ENCODE data around the gene FUBP1. TPM values are rescaled to one million over a fixed set of nuclear protein-coding genes. Genes with fewer than 3 reads are reported as not detected.

The FUBP1 gene
- total and polyA plus RNA-seq, 2 of the 13 experiments (the other 11 are each of a cell fraction or from before 2014, with no cell fraction given) = 98.1 to 166 TPM

DNA sequence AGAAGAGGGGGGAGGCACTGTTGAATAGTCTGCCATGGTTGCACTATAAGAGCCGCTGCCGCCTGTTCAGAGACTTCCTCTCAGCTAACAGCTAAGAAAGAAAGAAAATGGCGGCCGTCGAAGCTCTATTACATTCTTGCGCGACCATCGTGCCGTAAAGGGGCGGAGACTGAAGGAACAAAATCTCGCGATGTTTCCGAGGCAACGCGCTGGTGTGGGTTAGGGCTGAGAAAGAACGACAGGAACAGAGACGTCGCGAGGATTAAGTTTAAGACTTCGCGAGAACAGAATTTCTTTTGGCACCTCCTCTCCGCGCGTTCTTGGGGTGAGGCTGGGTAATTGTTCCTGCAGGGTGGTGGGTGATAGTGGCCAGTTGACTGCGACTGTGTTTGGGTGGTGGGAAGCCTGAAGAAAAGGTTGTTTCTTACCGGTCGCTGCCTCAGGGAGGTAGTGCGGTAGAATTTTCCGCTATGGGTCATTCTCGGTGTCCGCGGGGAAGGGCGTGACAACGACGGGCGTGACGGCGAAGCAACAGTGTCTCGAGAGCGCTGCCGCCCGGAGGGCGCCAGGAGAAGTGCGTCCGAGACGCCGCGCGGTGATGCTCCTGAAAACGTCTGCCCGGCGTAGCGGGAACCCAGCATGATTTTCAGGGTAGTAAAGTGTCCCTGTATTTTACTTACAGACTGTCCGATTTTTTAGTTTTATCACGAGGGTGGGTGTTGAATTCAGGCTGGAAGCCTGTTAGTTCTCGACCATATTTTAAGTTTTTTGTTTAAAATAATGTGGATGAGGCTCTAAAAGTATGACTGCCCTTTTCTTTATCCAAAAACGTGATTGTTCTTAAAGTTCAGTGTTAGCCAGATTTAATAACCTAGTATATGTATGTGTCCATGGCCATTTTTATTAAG is at the start of gene FUBP1 (continued):
- no peak for TF ChIP-seq ZNF782 (CRISPR knock-in tag; IDR thresholded peaks at IDR 0.05; ENCODE audit: borderline replicate concordance)
- TF ChIP-seq HNRNPH1 (optimal IDR thresholded peaks at IDR 0.05; ENCODE audit: low read depth, low read length) = peak; percentile 80
- TF ChIP-seq, protein P1, sequence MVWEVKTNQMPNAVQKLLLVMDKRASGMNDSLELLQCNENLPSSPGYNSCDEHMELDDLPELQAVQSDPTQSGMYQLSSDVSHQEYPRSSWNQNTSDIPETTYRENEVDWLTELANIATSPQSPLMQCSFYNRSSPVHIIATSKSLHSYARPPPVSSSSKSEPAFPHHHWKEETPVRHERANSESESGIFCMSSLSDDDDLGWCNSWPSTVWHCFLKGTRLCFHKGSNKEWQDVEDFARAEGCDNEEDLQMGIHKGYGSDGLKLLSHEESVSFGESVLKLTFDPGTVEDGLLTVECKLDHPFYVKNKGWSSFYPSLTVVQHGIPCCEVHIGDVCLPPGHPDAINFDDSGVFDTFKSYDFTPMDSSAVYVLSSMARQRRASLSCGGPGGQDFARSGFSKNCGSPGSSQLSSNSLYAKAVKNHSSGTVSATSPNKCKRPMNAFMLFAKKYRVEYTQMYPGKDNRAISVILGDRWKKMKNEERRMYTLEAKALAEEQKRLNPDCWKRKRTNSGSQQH (CRISPR knock-in tag; IDR thresholded peaks at IDR 0.05; ENCODE audit: low read depth) = 0 out of 2 replicates have a peak, but pooled peaks have one; percentile 72
- TF ChIP-seq, protein P2, sequence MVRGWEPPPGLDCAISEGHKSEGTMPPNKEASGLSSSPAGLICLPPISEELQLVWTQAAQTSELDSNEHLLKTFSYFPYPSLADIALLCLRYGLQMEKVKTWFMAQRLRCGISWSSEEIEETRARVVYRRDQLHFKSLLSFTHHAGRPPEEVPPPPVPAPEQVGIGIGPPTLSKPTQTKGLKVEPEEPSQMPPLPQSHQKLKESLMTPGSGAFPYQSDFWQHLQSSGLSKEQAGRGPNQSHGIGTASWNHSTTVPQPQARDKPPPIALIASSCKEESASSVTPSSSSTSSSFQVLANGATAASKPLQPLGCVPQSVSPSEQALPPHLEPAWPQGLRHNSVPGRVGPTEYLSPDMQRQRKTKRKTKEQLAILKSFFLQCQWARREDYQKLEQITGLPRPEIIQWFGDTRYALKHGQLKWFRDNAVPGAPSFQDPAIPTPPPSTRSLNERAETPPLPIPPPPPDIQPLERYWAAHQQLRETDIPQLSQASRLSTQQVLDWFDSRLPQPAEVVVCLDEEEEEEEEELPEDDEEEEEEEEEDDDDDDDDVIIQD (CRISPR knock-in tag; IDR thresholded peaks at IDR 0.05; ENCODE audit: low read depth) = peak; percentile 96; the same call in 1 of the 2 replicates
- TF ChIP-seq TGIF2 (CRISPR knock-in tag; IDR thresholded peaks at IDR 0.05) = no peak; the same call in 1 of the 2 replicates
- TF ChIP-seq SATB2 (CRISPR knock-in tag; IDR thresholded peaks at IDR 0.05) = no peak
- no peak for TF ChIP-seq IKZF4 (CRISPR knock-in tag; IDR thresholded peaks at IDR 0.05; ENCODE audit: borderline replicate concordance, low read depth, not compliant biosample characterization)
- TF ChIP-seq RBM39 (IDR thresholded peaks at IDR 0.05; ENCODE audit: low read depth, low read length, poor library complexity, severe bottlenecking) = peak; percentile 28
- no peak for TF ChIP-seq ZNF274 (CRISPR knock-in tag; IDR thresholded peaks at IDR 0.05)
- no peak; the same call in 1 of the 2 replicates for TF ChIP-seq NR2F2 (IDR thresholded peaks at IDR 0.05; ENCODE audit: borderline replicate concordance, low read depth)
- TF ChIP-seq MYPOP (CRISPR knock-in tag; IDR thresholded peaks at IDR 0.05) = no peak; the same call in 1 of the 2 replicates
- TF ChIP-seq SIN3B (IDR thresholded peaks at IDR 0.05; ENCODE audit: low read length) = 0 out of 2 replicates have a peak, but pooled peaks have one; percentile 12
- TF ChIP-seq KDM5B (CRISPR knock-in tag; IDR thresholded peaks at IDR 0.05; ENCODE audit: borderline replicate concordance) = peak; percentile 14; the same call in 1 of the 2 replicates
- TF ChIP-seq FOXA1 (IDR thresholded peaks at IDR 0.05) = no peak
- peak; percentile 6; the same call in 1 of the 2 replicates for TF ChIP-seq FOXA1 (CRISPR knock-in tag; IDR thresholded peaks at IDR 0.05)
- TF ChIP-seq ZNF574 (CRISPR knock-in tag; IDR thresholded peaks at IDR 0.05) = peak; percentile 96
- peak; percentile 89 to 99 for TF ChIP-seq POLR2A (IDR thresholded peaks at IDR 0.05; ENCODE audit: insufficient read depth in 1 of 2, low read depth in 2 of 2, low read length in 2 of 2)
- peak; percentile 35; the same call in 1 of the 2 replicates for TF ChIP-seq ELF3 (CRISPR knock-in tag; IDR thresholded peaks at IDR 0.05)
- TF ChIP-seq ZNF776 (CRISPR knock-in tag; IDR thresholded peaks at IDR 0.05) = no peak; the same call in 1 of the 2 replicates
- TF ChIP-seq KLF11 (CRISPR knock-in tag; IDR thresholded peaks at IDR 0.05) = peak; percentile 49; the same call in 1 of the 2 replicates
- no peak for TF ChIP-seq ZNF550 (CRISPR knock-in tag; IDR thresholded peaks at IDR 0.05; ENCODE audit: borderline replicate concordance)
- TF ChIP-seq ZNF549 (CRISPR knock-in tag; IDR thresholded peaks at IDR 0.05) = no peak
- no peak for TF ChIP-seq RFX3 (CRISPR knock-in tag; IDR thresholded peaks at IDR 0.05)
- TF ChIP-seq MZF1 (CRISPR knock-in tag; IDR thresholded peaks at IDR 0.05; ENCODE audit: borderline replicate concordance) = no peak
